ENCODE results near the gene SIVA1. TPM values are rescaled to one million over a fixed set of nuclear protein-coding genes. Genes with fewer than 3 reads are reported as not detected.

SIVA1 gene
- total RNA-seq, 1 experiment from 2014 or later: 85.8 TPM

DNA sequence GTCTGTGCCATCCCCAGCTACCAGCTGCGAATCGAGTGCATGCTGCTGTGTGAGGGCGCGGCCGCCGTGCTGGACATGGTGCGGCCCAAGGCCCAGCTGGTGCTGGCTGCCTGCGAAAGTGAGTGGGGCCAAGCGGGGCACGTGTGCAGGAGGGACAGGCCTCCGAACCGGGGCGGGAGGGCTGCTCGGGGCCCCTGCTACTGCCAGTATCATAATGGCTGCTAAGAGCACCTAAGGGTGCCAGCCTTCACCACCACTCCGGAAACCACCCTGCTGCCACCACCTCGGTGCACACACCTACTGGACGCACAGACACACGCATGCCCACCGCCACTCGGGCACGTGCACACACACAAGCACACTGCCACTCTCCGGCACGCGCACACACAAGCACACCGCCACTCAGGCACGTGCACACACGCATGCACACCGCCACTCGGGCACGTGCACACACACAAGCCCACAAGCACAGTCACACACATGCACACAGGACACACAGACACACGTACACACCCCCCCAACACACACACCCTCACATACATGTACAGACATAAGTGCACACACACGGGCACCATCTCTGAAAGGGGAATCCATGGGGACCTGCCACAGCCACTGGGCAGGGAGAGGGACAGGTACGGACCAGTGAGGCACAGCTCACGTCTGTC, 42.7 kb upstream of the SIVA1 start:
- TF ChIP-seq EZH2 (IDR thresholded peaks at IDR 0.05; ENCODE audit: low read depth): no peak
- TF ChIP-seq, protein P1, sequence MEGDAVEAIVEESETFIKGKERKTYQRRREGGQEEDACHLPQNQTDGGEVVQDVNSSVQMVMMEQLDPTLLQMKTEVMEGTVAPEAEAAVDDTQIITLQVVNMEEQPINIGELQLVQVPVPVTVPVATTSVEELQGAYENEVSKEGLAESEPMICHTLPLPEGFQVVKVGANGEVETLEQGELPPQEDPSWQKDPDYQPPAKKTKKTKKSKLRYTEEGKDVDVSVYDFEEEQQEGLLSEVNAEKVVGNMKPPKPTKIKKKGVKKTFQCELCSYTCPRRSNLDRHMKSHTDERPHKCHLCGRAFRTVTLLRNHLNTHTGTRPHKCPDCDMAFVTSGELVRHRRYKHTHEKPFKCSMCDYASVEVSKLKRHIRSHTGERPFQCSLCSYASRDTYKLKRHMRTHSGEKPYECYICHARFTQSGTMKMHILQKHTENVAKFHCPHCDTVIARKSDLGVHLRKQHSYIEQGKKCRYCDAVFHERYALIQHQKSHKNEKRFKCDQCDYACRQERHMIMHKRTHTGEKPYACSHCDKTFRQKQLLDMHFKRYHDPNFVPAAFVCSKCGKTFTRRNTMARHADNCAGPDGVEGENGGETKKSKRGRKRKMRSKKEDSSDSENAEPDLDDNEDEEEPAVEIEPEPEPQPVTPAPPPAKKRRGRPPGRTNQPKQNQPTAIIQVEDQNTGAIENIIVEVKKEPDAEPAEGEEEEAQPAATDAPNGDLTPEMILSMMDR (conservative IDR thresholded peaks at IDR 0.05): no peak
- H4K20me1 ChIP-seq (ENCODE audit: insufficient read depth): no peaks in the 10 kb centered on the region
- H3K27me3 ChIP-seq (ENCODE audit: insufficient read depth, low read depth): no peaks in the 10 kb centered on the region
- H3K27ac ChIP-seq: no peak overlapping the region
- peaks cover 3% of the 10 kb centered on the region; the same call in 1 of the 2 replicates for H3F3A ChIP-seq (ENCODE audit: insufficient read depth, low read depth)
- no peaks in the 10 kb centered on the region for H3K9me2 ChIP-seq (ENCODE audit: insufficient read depth)
- intact Hi-C loops (cut with micrococcal nuclease; ENCODE audit: unreplicated experiment): no loop called here
- no peaks in the 10 kb centered on the region for H3K4me1 ChIP-seq (replicated peaks; ENCODE audit: insufficient read depth)
- ChIA-PET CTCF (no interaction called here), POLR2A (ENCODE audit: unreplicated experiment) (no interaction called here)
- H3K4me3 ChIP-seq: no peak overlapping the region
- no TSS peak for BruUV-seq (replicated peaks)
- no peak overlapping the region for H2AFZ ChIP-seq
- H3K79me2 ChIP-seq (ENCODE audit: low read depth): no peaks in the 10 kb centered on the region
- DNase-seq: no peak
- H3K36me3 ChIP-seq (ENCODE audit: low read depth): no peaks in the 10 kb centered on the region
- H3K4me2 ChIP-seq: no peak overlapping the region
- no peaks in the 10 kb centered on the region for H3K9me3 ChIP-seq (ENCODE audit: insufficient read depth, low read depth)

DNA sequence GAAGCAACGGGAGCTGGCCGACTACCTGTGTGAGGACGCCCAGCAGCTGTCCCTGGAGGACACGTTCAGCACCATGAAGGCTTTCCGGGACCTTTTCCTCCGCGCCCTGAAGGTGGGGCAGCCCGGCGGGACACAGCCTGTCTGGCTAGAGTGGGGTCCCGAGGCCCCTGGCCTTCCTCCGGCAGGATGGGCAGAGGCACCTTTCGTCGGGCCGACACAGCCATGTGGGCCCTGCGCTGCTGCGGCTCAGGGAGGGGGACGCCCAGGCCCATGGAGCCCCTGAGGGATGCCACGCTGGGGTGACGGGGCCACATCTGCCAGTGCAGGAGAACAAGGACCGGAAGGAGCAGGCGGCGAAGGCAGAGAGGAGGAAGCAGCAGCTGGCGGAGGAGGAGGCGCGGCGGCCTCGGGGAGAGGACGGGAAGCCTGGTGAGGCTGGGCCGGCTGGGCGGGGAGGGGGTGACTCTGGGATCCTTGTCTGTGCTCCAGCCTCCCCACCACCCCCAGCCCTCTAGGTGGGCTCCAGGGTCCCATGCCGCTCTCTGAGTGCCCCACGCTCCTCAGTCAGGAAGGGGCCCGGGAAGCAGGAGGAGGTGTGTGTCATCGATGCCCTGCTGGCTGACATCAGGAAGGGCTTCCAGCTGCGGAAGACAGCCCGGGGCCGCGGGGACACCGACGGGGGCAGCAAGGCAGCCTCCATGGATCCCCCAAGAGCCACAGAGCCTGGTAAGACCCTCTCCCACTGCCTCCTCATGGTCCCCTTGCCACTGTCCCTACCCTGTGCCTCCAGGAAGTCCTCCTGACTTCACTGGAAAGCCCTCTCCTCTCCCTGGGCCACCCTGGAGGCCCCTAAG, 39.8 kb upstream of the SIVA1 start:
- TF ChIP-seq, protein P1 (conservative IDR thresholded peaks at IDR 0.05): no peak
- no peak for TF ChIP-seq EZH2 (IDR thresholded peaks at IDR 0.05; ENCODE audit: low read depth)
- intact Hi-C loops (cut with micrococcal nuclease; ENCODE audit: unreplicated experiment): no loop called here
- H3K36me3 ChIP-seq (ENCODE audit: low read depth): no peaks in the 10 kb centered on the region
- H3K9me3 ChIP-seq (ENCODE audit: insufficient read depth, low read depth): no peaks in the 10 kb centered on the region
- H3K4me3 ChIP-seq: no peak overlapping the region
- no peaks in the 10 kb centered on the region for H3K27me3 ChIP-seq (ENCODE audit: insufficient read depth, low read depth)
- H3K79me2 ChIP-seq (ENCODE audit: low read depth): no peaks in the 10 kb centered on the region
- H3F3A ChIP-seq (ENCODE audit: insufficient read depth, low read depth): no peaks in the 10 kb centered on the region
- POLR2A ChIA-PET (ENCODE audit: unreplicated experiment): no interaction called here
- no TSS peak for BruUV-seq (replicated peaks)
- no peaks in the 10 kb centered on the region for H3K4me1 ChIP-seq (replicated peaks; ENCODE audit: insufficient read depth)
- CTCF ChIA-PET: no interaction called here
- no peak for DNase-seq
- no peaks in the 10 kb centered on the region for H4K20me1 ChIP-seq (ENCODE audit: insufficient read depth)
- no peaks in the 10 kb centered on the region for H3K9me2 ChIP-seq (ENCODE audit: insufficient read depth)
- no peak overlapping the region for H2AFZ ChIP-seq
- no peak overlapping the region for H3K27ac ChIP-seq
- H3K4me2 ChIP-seq: no peak overlapping the region

DNA sequence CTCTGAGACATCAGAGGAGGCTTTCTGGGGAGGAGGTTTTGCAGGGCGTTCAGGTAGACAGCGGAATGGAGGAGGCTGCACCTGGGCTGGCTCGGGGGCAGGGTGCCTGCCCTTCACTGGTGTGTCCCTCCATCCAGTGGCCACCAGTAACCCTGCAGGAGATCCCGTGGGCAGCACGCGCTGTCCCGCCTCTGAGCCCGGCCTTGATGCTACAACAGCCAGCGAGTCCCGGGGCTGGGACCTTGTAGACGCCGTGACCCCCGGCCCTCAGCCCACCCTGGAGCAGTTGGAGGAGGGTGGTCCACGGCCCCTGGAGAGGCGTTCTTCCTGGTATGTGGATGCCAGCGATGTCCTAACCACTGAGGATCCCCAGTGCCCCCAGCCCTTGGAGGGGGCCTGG, 38.9 kb upstream of the SIVA1 start:
- BruUV-seq (replicated peaks): no TSS peak
- Histone ChIP-seq H3K4me2 (no peak overlapping the region), H2AFZ (no peak overlapping the region), H3K27ac (no peak overlapping the region), H3K79me2 (ENCODE audit: low read depth) (no peaks in the 10 kb centered on the region), H3K9me3 (ENCODE audit: insufficient read depth, low read depth) (no peaks in the 10 kb centered on the region), H3K36me3 (ENCODE audit: low read depth) (no peaks in the 10 kb centered on the region), H4K20me1 (ENCODE audit: insufficient read depth) (no peaks in the 10 kb centered on the region), H3K4me3 (no peak overlapping the region), H3F3A (ENCODE audit: insufficient read depth, low read depth) (no peaks in the 10 kb centered on the region), H3K9me2 (ENCODE audit: insufficient read depth) (no peaks in the 10 kb centered on the region), H3K4me1 (replicated peaks; ENCODE audit: insufficient read depth) (no peaks in the 10 kb centered on the region), H3K27me3 (ENCODE audit: insufficient read depth, low read depth) (no peaks in the 10 kb centered on the region)
- intact Hi-C loops (cut with micrococcal nuclease; ENCODE audit: unreplicated experiment): no loop called here
- POLR2A ChIA-PET (ENCODE audit: unreplicated experiment): no interaction called here
- CTCF ChIA-PET: no interaction called here
- DNase-seq: no peak
- TF ChIP-seq, protein P1 (conservative IDR thresholded peaks at IDR 0.05): no peak
- TF ChIP-seq EZH2 (IDR thresholded peaks at IDR 0.05; ENCODE audit: low read depth): no peak
